Coronary artery (tissue), 2 donors: ENCODE results near the gene POLE.

Source experiments
- DNase-seq: peaks from one replicate; pipeline ENCODE4 v3.0.0-alpha.2; 2017; ENCODE audit warnings: low spot score
- H3K27ac ChIP-seq, 2 donors: fragments of 200-600 bp; sonication (generic); one replicate each; pipeline ENCODE4 v1.5.1; 2016 to 2019
- H3K4me3 ChIP-seq: fragments of 200-600 bp; sonication (generic); 2 replicates; pipeline ENCODE4 v1.5.1; 2016; ENCODE audit warnings: mild to moderate bottlenecking, moderate library complexity
- TF ChIP-seq, protein P1 (sequence below): fragments of 200-600 bp; sonication (generic); IDR thresholded peaks from one replicate; pipeline ENCODE4 v1.5.1; 2019; ENCODE audit warnings: antibody characterized with exemption

Gene POLE

DNA sequence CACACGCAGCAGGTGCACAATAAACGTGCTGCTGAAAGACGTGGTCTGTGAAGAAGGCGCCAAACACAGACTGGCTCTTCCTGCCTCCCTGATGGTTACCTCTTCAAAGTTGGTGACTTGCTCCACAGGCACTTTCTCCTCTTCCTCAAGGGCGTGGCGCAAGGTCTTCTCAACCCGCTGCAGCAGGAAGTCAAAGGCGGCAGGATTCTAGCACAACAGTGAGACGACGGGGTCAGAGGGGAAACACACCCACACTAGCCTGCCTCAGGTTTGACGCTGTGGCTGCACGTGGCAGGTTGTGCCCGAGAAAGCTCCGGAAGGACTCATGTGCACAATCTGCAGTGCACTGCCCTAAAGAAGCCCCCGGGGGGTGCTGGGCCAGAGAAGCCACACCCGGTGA lies 15.0 kb downstream of the POLE start:
- DNase-seq: no peak
- TF ChIP-seq, protein P1, sequence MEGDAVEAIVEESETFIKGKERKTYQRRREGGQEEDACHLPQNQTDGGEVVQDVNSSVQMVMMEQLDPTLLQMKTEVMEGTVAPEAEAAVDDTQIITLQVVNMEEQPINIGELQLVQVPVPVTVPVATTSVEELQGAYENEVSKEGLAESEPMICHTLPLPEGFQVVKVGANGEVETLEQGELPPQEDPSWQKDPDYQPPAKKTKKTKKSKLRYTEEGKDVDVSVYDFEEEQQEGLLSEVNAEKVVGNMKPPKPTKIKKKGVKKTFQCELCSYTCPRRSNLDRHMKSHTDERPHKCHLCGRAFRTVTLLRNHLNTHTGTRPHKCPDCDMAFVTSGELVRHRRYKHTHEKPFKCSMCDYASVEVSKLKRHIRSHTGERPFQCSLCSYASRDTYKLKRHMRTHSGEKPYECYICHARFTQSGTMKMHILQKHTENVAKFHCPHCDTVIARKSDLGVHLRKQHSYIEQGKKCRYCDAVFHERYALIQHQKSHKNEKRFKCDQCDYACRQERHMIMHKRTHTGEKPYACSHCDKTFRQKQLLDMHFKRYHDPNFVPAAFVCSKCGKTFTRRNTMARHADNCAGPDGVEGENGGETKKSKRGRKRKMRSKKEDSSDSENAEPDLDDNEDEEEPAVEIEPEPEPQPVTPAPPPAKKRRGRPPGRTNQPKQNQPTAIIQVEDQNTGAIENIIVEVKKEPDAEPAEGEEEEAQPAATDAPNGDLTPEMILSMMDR: no peak
- no peak overlapping the region for H3K27ac ChIP-seq
- H3K4me3 ChIP-seq: no peak overlapping the region

DNA sequence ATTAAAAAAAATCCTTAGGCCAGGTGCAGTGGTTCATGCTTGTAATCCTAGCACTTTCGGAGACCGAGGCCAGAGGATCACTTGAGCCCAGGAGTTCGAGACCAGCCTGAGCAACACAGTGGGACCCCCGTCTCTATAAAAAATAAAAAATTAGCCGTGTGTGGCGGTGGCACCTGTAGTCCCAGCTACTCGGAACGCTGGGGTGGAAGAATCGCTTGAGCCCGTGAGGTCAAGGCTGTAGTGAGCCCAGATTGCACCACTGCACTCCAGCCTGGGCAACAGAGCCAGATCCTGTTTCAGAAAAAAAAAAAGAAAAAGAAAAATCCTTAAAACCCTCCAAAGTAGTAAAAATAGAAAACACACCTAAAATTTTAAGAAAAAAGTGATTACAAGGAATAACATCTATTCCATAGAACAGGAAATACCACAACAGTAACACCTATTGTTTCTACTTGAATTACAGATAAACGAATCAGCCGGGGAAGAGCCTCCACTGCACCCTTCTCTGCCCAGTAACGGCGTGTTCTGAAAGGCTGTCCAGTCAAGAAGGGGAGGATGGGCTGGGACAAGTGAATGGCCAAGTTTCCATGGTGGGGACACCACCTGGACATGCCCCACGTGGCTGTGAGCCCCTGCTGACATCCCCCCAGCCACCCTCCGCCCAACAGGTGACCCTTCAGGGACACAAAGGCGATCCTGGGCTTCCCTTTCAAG lies 17.8 kb downstream of the POLE start:
- H3K27ac ChIP-seq: no peak overlapping the region
- H3K4me3 ChIP-seq: no peak overlapping the region
- no peak for DNase-seq
- TF ChIP-seq, protein P1: no peak

DNA sequence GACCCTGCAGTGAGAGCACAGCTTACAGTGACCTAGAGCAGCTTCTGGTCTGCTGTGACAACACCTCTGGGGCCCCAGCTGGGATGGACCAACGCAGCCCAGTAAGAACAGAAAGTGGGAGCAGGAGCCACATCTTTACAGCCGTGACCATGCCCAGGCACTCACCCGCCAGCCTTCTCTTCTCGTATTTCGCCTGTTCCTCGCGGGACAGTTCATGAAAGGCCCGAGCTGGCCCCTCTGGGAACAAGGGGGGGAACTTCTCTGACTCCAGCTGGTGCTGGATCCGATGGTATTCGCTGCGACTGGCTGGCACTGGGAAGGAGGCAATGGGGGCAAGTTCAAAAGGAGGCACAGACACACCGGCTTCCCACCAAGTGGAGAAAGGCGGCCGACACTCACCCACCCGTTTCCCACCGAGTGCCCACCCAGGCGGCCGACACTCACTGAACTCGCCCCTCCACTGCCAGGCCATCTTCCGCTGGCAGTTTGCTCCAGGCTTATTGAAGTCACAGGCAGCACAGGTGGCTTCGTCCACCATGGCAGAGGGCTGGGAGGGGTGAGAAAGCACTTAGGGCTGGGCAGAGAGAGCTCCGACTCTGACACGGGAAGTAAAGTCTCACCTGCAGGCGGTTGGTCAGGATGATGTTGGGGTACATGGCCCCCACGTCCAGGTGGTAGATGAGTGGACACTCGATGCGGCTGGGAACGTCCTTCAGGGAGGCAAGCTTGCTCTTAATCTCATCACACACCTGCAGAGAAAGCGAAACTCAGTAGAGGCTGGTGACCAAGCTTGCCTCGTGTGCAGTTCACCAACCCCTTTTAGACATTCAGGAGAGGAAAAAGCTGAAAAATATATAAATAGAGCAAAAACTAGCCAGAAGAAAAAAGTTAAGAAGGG lies 18.7 kb downstream of the POLE start:
- no peak for DNase-seq
- Histone ChIP-seq H3K27ac (no peak overlapping the region), H3K4me3 (no peak overlapping the region)
- TF ChIP-seq, protein P1: no peak

DNA sequence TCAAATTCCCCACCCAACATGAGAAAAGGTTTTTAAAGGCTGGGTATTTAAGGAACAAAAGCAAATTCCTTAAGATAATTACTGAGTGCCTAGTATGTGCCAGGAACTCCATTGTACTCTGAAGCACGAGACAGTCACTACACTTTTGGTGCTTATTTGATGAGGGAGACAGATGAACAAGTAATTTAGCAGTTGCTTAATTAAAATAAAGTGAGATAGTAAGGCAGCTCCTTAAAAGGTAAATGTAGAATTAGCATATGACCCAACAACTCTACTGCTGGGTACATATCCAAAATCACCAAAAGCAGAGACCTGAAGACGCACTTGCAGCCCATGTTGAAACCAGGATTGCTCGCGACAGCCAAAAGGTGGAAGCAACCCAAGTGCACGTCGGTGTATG lies 21.3 kb downstream of the POLE start:
- Histone ChIP-seq H3K4me3 (no peak overlapping the region), H3K27ac (no peak overlapping the region)
- no peak for DNase-seq
- TF ChIP-seq, protein P1: no peak

DNA sequence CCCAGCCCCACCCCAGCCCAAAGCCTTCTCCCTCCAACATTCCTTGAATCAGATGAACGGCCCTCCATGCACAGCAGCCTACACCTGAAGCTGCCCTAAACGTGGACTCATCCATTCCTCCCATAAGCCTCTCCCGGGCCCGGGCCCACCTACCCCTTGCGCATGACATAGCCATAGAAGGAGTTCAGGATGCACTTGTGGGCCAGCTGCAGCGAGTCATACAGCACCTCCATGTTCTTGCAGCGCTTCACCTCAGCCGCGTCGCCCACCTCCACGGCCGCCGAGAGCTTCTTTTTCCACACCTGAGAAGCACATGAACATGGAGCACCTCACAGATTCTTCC lies 22.0 kb downstream of the POLE start:
- DNase-seq: no peak
- TF ChIP-seq, protein P1: no peak
- Histone ChIP-seq H3K27ac (no peak overlapping the region), H3K4me3 (no peak overlapping the region)

DNA sequence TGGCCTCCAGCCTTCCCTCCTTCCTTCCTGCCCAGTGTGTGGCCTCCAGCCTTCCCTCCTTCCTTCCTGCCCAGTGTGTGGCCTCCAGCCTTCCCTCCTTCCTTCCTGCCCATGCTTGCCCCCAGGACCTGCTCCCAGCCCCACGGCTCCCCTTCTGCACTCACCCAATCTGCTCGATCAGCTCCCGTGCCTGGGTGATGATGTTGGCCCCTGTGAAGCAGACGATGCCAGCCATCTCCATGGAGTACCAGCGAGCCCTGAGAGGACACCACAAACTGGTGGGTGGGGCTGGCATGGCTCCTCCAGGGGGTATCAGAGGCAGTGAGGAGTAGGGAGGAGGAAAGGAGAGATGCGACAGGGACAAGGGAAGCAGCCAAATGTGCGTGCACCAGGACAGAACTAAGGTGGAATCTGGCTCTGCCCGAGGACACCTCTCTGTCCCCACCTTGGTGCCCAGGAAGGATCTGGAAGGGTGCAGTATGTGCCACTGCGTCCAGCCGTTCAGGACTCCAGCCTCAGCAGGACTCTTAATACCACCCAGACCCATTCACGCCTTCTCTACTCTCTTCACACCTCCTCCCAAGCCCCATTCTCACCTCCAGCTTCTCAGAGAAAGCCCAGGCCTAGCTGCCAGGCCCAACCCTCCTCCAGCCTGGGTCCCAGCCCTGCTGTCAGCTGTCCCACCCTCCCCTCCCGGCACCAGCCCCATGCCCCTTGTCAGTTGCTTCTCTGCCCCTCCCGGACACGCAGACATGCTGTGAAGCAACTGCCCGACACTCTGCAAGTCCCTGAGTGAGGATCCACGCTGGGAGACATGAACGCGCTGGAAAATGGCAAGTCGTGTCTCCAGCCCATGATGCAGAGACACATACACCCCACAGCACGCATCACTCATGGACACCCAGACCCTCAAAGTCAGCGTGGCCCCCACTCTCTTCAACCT lies 22.7 kb downstream of the POLE start:
- DNase-seq: no peak
- TF ChIP-seq, protein P1: no peak
- H3K27ac ChIP-seq: no peak overlapping the region
- no peak overlapping the region for H3K4me3 ChIP-seq
